ENCODE measurements around the gene SLC6A6. TPM values are rescaled to one million over a fixed set of nuclear protein-coding genes. Genes with fewer than 3 reads are reported as not detected.

SLC6A6 gene
- total RNA-seq, 1 experiment from 2014 or later = 72.6 TPM

- TF ChIP-seq CTCF (conservative IDR thresholded peaks at IDR 0.05) = peak; percentile 41; the same call in 2 of the 3 replicates
- peak overlapping the region; percentile 31 to 73; a peak in 4 of 5 replicates for H3K4me3 Mint-ChIP-seq
- H3K27ac Mint-ChIP-seq = peak overlapping the region; percentile 9 to 96 (median 51); a peak in 5 of 7 replicates
Measured at GRCh38 chr3:14534516-14535191, 132.2 kb downstream of the SLC6A6 start.

More at GRCh38 chr3:14534516-14535191, 132.2 kb downstream of the SLC6A6 start:
- Histone ChIP-seq H3K4me2 (ENCODE audit: insufficient read depth, insufficient read length, low read length) (peak overlapping the region; percentile 11), H3K79me1 (ENCODE audit: insufficient read depth, low read depth, low read length, poor library complexity, severe bottlenecking) (no peaks in the 10 kb centered on the region), H3K56ac (ENCODE audit: insufficient read length, low read depth, low read length) (no peak overlapping the region), H2BK120ac (ENCODE audit: low read depth, low read length, poor library complexity, severe bottlenecking) (no peak overlapping the region), H4K20me1 (ENCODE audit: control insufficient read depth, insufficient read depth, insufficient read length) (no peaks in the 10 kb centered on the region), H3K4ac (ENCODE audit: low read depth, low read length) (no peak overlapping the region), H2BK5ac (ENCODE audit: insufficient read length, low read length) (no peak overlapping the region), H3K79me2 (ENCODE audit: insufficient read depth, low read length) (no peaks in the 10 kb centered on the region), H3T11ph (ENCODE audit: low read length) (no peak overlapping the region), H3K23me2 (ENCODE audit: insufficient read length, low read depth, low read length, poor library complexity, severe bottlenecking) (no peaks in the 10 kb centered on the region), H2BK15ac (ENCODE audit: low read depth, low read length) (no peak overlapping the region), H2BK12ac (ENCODE audit: insufficient read length, low read depth, low read length) (no peak overlapping the region), H3K18ac (ENCODE audit: insufficient read length, low read depth, low read length) (no peak overlapping the region), H2BK20ac (ENCODE audit: low read depth, low read length, poor library complexity, severe bottlenecking) (no peak overlapping the region), H3K9ac (ENCODE audit: extremely low read depth, insufficient read length, low read length) (no peak overlapping the region), H2AFZ (ENCODE audit: low read length) (no peak overlapping the region), H4K5ac (ENCODE audit: insufficient read length, low read depth, low read length) (no peak overlapping the region), H3K14ac (ENCODE audit: insufficient read depth, low read length) (no peak overlapping the region; the same call in 1 of the 2 replicates), H3K27ac (ENCODE audit: insufficient read length, low read depth, low read length) (no peak overlapping the region), H3K27me3 (ENCODE audit: insufficient read depth, low read length) (no peaks in the 10 kb centered on the region), H4K91ac (ENCODE audit: insufficient read length, low read depth, low read length) (no peak overlapping the region), H4K8ac (replicated peaks; ENCODE audit: insufficient read length, low read depth, low read length) (no peak overlapping the region), H2AK5ac (ENCODE audit: insufficient read length, low read length) (no peak overlapping the region), H3K23ac (ENCODE audit: insufficient read length, low read depth, low read length) (no peak overlapping the region), H3K4me1 (ENCODE audit: insufficient read depth, low read length) (peaks cover 14% of the 10 kb centered on the region), H3K9me3 (ENCODE audit: control insufficient read depth, low read depth, low read length) (no peaks in the 10 kb centered on the region)
- peaks cover under 1 to 5% of the 10 kb centered on the region in 2 experiments for H3K9me3 Mint-ChIP-seq
- peak; percentile 85 for DNase-seq
- peaks cover 4% of the 10 kb centered on the region; the same call in 1 of the 2 replicates for H3K27me3 Mint-ChIP-seq (ENCODE audit: low read depth)
- whole genome bisulfite sequencing (ENCODE audit: extremely low coverage, insufficient read length, low lambda C conversion rate) = no CpG with 5 or more reads among the region's 20 CpGs
- H3K36me3 Mint-ChIP-seq (ENCODE audit: insufficient read depth in 1 of 3, low read depth in 3 of 3) = peaks cover 0 to 1% (median 0%) of the 10 kb centered on the region in 3 experiments; a peak in 1 of 7 replicates
- peaks cover 61 to 63% of the 10 kb centered on the region in 2 experiments for H3K4me1 Mint-ChIP-seq

Measured in H9 (cell line).